GM21367 (cell line): ENCODE measurements around the gene DISP3.
"Not testable (repeated sequence)": the region's sequence is repeated elsewhere in the genome, so short reads cannot be mapped to it uniquely, and the experiment has no call there.

Source experiments
- ATAC-seq: cut with Tn5 transposase; IDR thresholded peaks from one replicate; pipeline ENCODE4 v1.9.1; 2021; ENCODE audit not compliant: unreplicated experiment

The DISP3 gene

DNA sequence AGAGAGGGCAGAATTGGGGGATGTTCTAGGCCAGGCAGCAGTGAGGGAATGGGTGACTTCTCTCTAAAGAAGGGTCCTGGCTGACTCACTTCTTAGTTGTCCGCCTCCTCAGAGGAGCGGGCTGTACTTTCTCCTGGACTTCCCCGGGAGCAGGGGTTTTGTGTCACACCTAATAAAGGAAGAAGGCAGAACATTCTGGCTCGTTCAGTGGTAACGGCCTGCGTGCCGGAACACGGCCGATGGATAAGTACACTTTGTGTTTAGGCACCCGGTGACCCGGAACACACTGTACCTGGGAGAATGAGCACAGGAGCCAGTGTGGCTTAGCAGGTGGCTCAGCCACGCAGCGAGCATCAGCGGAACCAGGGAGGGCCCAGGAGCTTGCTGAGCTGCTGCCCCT is 90.6 kb downstream of the DISP3 start:
- ATAC-seq: no peak

DNA sequence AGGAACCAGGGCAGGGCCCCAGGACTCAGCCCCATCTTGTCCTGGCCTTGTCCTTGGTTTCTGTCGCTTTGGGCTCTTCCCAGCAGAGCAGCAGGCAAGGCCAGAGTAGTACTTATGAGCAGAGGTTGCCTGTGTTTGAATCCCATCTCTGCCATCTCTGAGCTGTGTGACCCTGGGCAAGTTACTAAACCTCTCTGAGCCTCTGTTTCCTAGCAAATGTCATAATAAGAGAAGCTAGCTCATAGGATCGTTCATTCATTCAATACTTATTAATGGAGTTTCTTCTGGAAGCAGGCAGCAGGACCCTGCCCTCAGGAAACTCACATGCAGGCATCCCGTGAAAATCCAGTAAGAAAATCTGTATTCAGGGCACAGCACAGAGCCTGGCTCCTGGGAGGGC is 91.0 kb downstream of the DISP3 start:
- no peak for ATAC-seq

GRCh38 chr1:11570821-11571380 is 91.9 kb downstream of the DISP3 start:
- no peak for ATAC-seq

- no peak for ATAC-seq
Observed at GRCh38 chr1:11571906-11572616, 93.1 kb downstream of the DISP3 start.

DNA sequence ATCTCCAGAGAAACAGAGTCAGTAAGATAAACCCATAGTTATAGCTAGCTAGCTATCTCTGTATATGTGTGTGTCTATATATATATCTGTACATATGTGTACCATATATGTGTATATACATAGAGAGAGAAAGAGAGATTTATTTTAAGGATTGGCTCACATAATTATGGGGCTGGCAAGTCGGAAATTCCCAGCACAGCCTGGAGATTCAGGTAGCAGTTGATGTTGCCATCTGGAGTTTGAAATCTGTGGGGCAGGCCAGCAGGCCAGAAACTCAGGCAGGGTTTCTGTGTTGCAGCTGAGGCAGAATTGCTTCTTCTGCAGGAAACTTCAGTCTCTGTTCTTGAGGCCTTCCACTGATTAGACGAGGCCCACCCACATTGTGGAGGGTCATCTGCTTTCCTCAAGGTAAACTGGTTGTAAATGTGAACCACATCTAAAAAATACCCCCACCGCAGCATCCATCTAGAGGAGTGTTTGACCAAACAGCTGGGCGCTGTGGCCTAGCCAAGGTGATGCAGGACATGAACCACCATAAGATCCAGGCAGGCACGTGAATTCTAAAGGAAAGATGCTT is 94.2 kb downstream of the DISP3 start:
- ATAC-seq: no peak

DNA sequence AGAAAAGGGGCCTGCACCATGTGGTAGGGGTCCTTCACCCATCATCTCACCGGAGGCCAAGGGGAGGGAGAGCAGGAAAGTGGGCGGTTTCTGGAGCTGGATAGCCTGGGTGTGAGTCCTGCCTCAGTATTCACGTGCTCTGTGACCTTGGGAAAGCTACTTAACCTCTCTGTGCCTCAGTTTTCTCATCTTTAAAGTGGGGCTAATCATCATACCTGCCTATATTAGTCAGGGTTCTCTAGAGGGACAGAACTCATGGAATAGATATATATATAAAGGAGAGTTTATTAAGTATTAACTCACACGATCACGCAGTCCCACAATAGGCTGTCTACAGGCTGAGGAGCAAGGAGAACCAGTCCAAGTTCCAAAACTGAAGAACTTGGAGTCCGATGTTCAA is 96.6 kb downstream of the DISP3 start:
- no peak for ATAC-seq

DNA sequence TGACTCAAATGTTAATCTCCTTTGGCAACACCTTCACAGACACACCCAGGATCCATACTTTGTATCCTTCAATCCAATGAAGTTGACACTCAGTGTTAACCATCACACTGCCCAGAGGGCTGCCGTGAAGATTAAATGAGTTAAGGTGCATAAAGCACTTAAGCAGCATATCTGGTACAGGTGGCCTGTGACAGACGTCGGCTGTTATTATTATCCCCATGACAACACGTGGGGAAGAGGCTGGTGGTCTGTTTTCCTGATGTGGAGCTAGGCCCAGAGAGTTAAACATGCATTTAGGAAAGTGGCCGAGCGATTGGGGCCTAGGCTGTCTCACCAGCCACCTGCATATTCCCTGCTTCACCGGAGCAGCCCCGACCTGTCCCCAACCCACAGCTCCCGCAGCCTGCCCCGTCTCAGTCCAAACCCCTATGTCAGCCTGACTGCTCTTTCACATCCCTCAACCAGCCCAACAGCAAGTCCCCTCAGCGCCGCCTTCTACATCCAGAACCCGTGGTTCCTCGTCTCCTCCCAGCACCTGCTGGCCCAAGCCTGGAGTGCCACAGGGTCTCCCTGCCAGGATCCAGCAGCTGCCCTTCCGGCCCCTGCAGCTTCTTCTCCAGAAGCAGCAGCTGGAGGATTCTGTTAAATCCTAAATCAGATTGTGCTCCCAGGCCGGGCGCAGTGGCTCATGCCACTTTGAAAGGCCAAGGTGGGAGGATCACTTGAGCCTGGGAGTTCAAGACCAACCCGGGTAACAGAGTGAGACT is 97.3 kb downstream of the DISP3 start:
- ATAC-seq: no peak

GRCh38 chr1:11578004-11578403 is 99.0 kb downstream of the DISP3 start:
- ATAC-seq: no peak

DNA sequence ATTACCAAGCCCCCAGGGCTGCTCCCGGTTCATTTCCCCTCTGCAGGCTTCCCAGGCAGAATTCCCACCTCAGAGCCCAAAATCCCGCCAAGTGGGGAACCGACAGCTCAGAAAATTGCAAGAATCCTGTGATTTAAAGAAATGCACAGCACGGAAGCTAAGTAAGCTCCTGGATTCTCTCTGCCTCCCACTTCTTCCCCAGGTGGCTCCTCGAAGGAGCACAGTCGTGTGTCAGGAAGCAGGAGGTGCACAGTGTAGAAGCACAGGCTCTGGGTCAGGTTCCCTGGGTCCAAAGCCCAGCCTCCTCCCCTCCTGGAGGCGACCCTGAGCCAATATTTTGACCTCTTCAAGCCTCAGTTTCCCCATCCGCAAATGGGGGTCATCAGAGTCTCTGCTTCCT is 100.6 kb downstream of the DISP3 start:
- no peak for ATAC-seq

- ATAC-seq: not testable (repeated sequence)
Observed at GRCh38 chr1:11580049-11580448, 101.1 kb downstream of the DISP3 start.

GRCh38 chr1:11581445-11581991 is 102.6 kb downstream of the DISP3 start:
- no peak for ATAC-seq

GRCh38 chr1:11585389-11585788 is 106.4 kb downstream of the DISP3 start:
- no peak for ATAC-seq
